Measurements from ENCODE around the gene HBG1. TPM values are rescaled to one million over a fixed set of nuclear protein-coding genes. Genes with fewer than 3 reads are reported as not detected.

Gene HBG1
- total and polyA plus RNA-seq, 7 donors: 1.3 TPM; not detected in 6

DNA sequence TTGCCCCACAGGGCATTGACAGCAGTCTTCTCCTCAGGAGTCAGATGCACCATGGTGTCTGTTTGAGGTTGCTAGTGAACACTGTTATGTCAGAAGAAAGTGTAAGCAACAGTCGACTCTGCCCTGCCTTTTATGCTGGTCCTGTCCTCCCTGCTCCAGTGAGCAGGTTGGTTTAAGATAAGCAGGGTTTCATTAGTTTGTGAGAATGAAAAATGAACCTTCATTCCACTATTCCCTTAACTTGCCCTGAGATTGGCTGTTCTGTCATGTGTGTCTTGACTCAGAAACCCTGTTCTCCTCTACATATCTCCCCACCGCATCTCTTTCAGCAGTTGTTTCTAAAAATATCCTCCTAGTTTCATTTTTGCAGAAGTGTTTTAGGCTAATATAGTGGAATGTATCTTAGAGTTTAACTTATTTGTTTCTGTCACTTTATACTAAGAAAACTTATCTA, 15.2 kb downstream of the HBG1 start, which contains the start of gene HBD:
Gene HBD, minus strand, starts transcription at position 103 of the 454 bp plus-strand sequence. Its CDS starts 50 bp downstream, at position 53.
- intact Hi-C loops (cut with DNase I): no loop called here
- H3K9me3 ChIP-seq: no peaks in the 10 kb centered on the region
- ATAC-seq (no peak), DNase-seq (no peak)
- 74 to 80% (median 75%) methylated on average over 2 of the region's 2 CpGs for WGBS, 3 donors
- no peak within 1 kb of the TSS for H3K27ac ChIP-seq
- H3K36me3 ChIP-seq (ENCODE audit: insufficient read depth in 1 of 2, low read depth in 1 of 2): no peaks in the 10 kb centered on the region
- no peaks in the 10 kb centered on the region for H3K27me3 ChIP-seq (ENCODE audit: insufficient read depth in 3 of 3, low read length in 2 of 3)
- TF ChIP-seq, protein P1, sequence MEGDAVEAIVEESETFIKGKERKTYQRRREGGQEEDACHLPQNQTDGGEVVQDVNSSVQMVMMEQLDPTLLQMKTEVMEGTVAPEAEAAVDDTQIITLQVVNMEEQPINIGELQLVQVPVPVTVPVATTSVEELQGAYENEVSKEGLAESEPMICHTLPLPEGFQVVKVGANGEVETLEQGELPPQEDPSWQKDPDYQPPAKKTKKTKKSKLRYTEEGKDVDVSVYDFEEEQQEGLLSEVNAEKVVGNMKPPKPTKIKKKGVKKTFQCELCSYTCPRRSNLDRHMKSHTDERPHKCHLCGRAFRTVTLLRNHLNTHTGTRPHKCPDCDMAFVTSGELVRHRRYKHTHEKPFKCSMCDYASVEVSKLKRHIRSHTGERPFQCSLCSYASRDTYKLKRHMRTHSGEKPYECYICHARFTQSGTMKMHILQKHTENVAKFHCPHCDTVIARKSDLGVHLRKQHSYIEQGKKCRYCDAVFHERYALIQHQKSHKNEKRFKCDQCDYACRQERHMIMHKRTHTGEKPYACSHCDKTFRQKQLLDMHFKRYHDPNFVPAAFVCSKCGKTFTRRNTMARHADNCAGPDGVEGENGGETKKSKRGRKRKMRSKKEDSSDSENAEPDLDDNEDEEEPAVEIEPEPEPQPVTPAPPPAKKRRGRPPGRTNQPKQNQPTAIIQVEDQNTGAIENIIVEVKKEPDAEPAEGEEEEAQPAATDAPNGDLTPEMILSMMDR (IDR thresholded peaks at IDR 0.05): no peak
- H3K4me1 ChIP-seq: no peaks in the 10 kb centered on the region
- no peak within 1 kb of the TSS for H3K4me3 ChIP-seq

DNA sequence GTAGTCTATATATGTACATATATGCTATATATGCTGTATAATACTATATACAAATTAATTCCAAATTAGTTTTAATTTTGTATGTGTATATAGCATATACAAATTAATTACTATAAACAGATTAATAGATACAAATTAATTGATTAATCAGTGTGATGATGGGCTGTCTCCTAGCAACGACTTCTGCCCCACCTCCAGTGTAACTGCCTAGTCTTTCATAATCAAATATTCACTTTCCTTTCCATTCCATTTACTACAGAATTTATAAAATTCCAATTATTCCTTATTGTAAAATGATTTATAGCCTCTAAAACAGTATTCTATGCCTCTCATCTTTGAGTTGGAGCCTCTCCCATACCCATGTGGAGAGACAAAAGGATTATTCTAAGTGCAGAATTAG, 16.4 kb downstream of the HBG1 start:
- DNase-seq: no peak
- no peak overlapping the region for H3K27ac ChIP-seq
- WGBS, 3 donors: 76 to 84% (median 82%) methylated on average over 1 of the region's 1 CpG

DNA sequence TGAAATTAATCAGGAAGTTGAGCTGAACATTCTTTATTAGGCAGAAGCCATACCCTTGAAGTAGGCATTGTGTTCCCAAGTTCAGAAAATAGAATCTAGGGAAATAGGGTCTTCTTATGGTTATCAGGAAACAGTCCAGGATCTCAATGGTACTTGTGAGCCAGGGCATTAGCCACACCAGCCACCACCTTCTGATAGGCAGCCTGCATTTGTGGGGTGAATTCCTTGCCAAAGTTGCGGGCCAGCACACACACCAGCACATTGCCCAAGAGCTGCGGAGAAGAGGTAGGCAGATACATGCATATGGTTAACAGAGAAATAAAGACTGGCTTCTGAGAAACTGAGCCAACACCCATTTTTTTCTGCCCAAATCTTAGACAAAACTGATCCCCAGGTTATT, 16.8 kb downstream of the HBG1 start:
- Histone ChIP-seq H3K4me3 (no peak overlapping the region), H3K9me3 (no peaks in the 10 kb centered on the region), H3K27me3 (ENCODE audit: insufficient read depth in 3 of 3, low read length in 2 of 3) (no peaks in the 10 kb centered on the region), H3K4me1 (no peaks in the 10 kb centered on the region), H3K36me3 (ENCODE audit: insufficient read depth in 1 of 2, low read depth in 1 of 2) (no peaks in the 10 kb centered on the region), H3K27ac (no peak overlapping the region)
- TF ChIP-seq, protein P1 (IDR thresholded peaks at IDR 0.05): no peak
- intact Hi-C loops (cut with DNase I): no loop called here
- ATAC-seq: no peak
- no peak for DNase-seq
- 91 to 94% (median 92%) methylated on average over 2 of the region's 2 CpGs for WGBS, 3 donors

More for the DNA sequence above, 16.4 kb downstream of the HBG1 start:
- intact Hi-C loops (cut with DNase I): no loop called here
- Histone ChIP-seq H3K4me3 (no peak overlapping the region), H3K9me3 (no peaks in the 10 kb centered on the region), H3K36me3 (ENCODE audit: insufficient read depth in 1 of 2, low read depth in 1 of 2) (no peaks in the 10 kb centered on the region), H3K4me1 (no peaks in the 10 kb centered on the region), H3K27me3 (ENCODE audit: insufficient read depth in 3 of 3, low read length in 2 of 3) (no peaks in the 10 kb centered on the region)
- no peak for ATAC-seq
- TF ChIP-seq, protein P1 (IDR thresholded peaks at IDR 0.05): no peak

DNA sequence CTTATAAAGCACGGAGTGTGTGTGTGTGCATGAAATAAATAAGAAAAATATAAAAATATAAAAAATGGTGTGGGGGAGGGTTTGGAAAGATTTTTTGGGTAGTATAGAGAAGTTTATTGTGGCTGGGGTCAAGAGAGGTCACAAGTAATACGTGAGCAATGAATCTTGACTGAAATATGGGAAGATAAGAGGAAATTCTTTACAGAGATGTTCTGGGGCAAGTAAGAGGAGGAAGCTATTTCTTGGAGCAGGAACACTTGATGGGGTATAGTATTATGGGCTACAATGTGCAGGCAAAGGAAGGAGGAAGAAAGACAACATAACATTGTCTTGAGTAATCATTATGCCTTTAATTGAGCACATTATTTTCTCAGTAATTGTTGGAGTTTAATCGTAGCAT, 17.5 kb downstream of the HBG1 start:
- no peaks in the 10 kb centered on the region for H3K36me3 ChIP-seq (ENCODE audit: insufficient read depth in 1 of 2, low read depth in 1 of 2)
- TF ChIP-seq, protein P1 (IDR thresholded peaks at IDR 0.05): no peak
- ATAC-seq: no peak
- no peak overlapping the region for H3K4me3 ChIP-seq
- no peak for DNase-seq
- H3K9me3 ChIP-seq: no peaks in the 10 kb centered on the region
- no peaks in the 10 kb centered on the region for H3K27me3 ChIP-seq (ENCODE audit: insufficient read depth in 3 of 3, low read length in 2 of 3)
- 61 to 65% (median 62%) methylated on average over 3 of the region's 3 CpGs for WGBS, 3 donors
- intact Hi-C loops (cut with DNase I): no loop called here
- H3K4me1 ChIP-seq: no peaks in the 10 kb centered on the region
- H3K27ac ChIP-seq: no peak overlapping the region

DNA sequence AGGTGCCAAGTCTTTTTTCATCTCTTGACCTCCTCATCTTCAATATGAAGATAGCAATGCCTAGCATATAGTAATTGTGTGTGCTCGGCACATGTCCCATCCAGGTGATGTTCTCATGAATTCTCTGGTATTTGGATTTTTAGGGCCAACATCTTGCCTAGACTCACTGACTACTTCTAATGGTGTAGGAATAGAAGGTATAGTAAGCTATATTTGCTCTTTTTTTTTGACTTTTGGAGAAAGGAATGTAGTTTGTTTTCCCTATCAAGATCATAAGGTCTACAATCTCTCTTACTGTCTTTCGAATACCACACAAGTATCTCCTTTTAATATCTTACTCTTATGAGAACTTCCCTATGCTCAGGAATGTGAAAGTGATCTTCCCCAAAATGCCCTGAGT, 18.5 kb downstream of the HBG1 start:
- ATAC-seq (no peak), DNase-seq (no peak)
- Histone ChIP-seq H3K9me3 (no peaks in the 10 kb centered on the region), H3K4me3 (no peak overlapping the region), H3K36me3 (ENCODE audit: insufficient read depth in 1 of 2, low read depth in 1 of 2) (no peaks in the 10 kb centered on the region), H3K4me1 (no peaks in the 10 kb centered on the region), H3K27me3 (ENCODE audit: insufficient read depth in 3 of 3, low read length in 2 of 3) (no peaks in the 10 kb centered on the region), H3K27ac (no peak overlapping the region)
- 83 to 91% (median 89%) methylated on average over 2 of the region's 2 CpGs for WGBS, 3 donors
- TF ChIP-seq, protein P1 (IDR thresholded peaks at IDR 0.05): no peak
- intact Hi-C loops (cut with DNase I): no loop called here

All from psoas muscle (tissue), 8 donors.